Transverse colon (tissue), 4 donors: ENCODE data around the gene GRIFIN. TPM values are rescaled to one million over a fixed set of nuclear protein-coding genes. Genes with fewer than 3 reads are reported as not detected.

Experiments used
- DNase-seq: peaks from one replicate; pipeline ENCODE4 v3.0.0-alpha.2; 2019
- H3K27ac ChIP-seq, 4 donors: fragments of 200-600 bp; sonication (generic); 2 replicates each; pipeline ENCODE4 v1.5.1; 2016 to 2018; ENCODE audit warnings: inconsistent platforms in 4 of 4
- H3K27me3 ChIP-seq: fragments of 200-600 bp; sonication (generic); 2 replicates; pipeline ENCODE4 v1.5.1; 2017; ENCODE audit warnings: inconsistent platforms
- H3K36me3 ChIP-seq, 4 donors: fragments of 200-600 bp; sonication (generic); 2 replicates each; pipeline ENCODE4 v1.5.1; 2017 to 2019; ENCODE audit warnings: inconsistent platforms in 4 of 4
- H3K4me1 ChIP-seq, 4 donors: fragments of 200-600 bp; sonication (generic); 2 replicates each; pipeline ENCODE4 v1.5.1; 2017 to 2020; ENCODE audit warnings: inconsistent platforms in 4 of 4
- H3K4me3 ChIP-seq, 4 donors: fragments of 200-600 bp; sonication (generic); 1 replicate in 1 of 4; 2 replicates in 3 of 4; pipeline versions ENCODE4 v1.5.1 to v1.6.1; 2017 to 2019; ENCODE audit warnings: inconsistent platforms in 4 of 4
- H3K9me3 ChIP-seq, 2 donors: fragments of 200-600 bp; sonication (generic); 2 replicates each; pipeline ENCODE4 v1.5.1; 2017 to 2019; ENCODE audit warnings: inconsistent platforms in 2 of 2
- EP300 ChIP-seq: sonication (generic); formaldehyde crosslinking; IDR thresholded peaks from one replicate; pipeline ENCODE4 v1.6.1; 2017; ENCODE audit warnings: antibody characterized with exemption, low read depth
- POLR2A ChIP-seq: fragments of 450-650 bp; IDR thresholded peaks from one replicate; pipeline ENCODE4 v1.6.1; 2016; ENCODE audit warnings: antibody characterized with exemption, mild to moderate bottlenecking, moderate library complexity
- POLR2AphosphoS5 ChIP-seq, 3 donors: sonication (generic); formaldehyde crosslinking; IDR thresholded peaks; one replicate each; pipeline ENCODE4 v1.6.1; 2016; ENCODE audit warnings: antibody characterized with exemption in 3 of 3
- WGBS, 2 donors: methylation state at CpG; one replicate each; pipeline ENCODE4 v1.1.5; 2018; ENCODE audit warnings: low coverage in 1 of 2; 5-methylcytosine and 5-hydroxymethylcytosine counted together
- in situ Hi-C, 4 donors: fragments of 200-750 bp; cut with MboI; loops; one replicate each; pipeline versions ENCODE4 v1.15.0 to v1.15.1; 2017; ENCODE audit warnings: low sequenced_read_pairs in 3 of 4, low pct_ligation_motif_present in 1 of 4, low pct_unique_long_range_greater_than_20kb in 1 of 4
- intact Hi-C: fragments of 100-400 bp; cut with DNase I; formaldehyde crosslinking; loops from one replicate; pipeline ENCODE4 v1.15.1; 2023; ENCODE audit warnings: low total_unique reads
- total RNA-seq, 4 donors: library from RNA; depleted of rRNA; stranded (reverse); fragments of >200 nt; gene quantifications; one replicate each; pipeline ENCODE4 v1.1.0, GENCODE V29; 2016
- TF ChIP-seq, protein P1 (sequence below), 5 experiments: fragments of 200-600 bp in 3 of 5; fragments of 450-650 bp in 2 of 5; sonication (generic) in 3 of 5; IDR thresholded peaks; 1 replicate in 2 of 5; 2 replicates in 3 of 5; pipeline ENCODE4 v1.5.1; 2016 to 2017; ENCODE audit warnings: antibody characterized with exemption in 5 of 5, inconsistent platforms in 3 of 5, mild to moderate bottlenecking in 2 of 5, moderate library complexity in 1 of 5

The GRIFIN gene
- total RNA-seq, 4 donors from 2014 or later, result not detected

DNA sequence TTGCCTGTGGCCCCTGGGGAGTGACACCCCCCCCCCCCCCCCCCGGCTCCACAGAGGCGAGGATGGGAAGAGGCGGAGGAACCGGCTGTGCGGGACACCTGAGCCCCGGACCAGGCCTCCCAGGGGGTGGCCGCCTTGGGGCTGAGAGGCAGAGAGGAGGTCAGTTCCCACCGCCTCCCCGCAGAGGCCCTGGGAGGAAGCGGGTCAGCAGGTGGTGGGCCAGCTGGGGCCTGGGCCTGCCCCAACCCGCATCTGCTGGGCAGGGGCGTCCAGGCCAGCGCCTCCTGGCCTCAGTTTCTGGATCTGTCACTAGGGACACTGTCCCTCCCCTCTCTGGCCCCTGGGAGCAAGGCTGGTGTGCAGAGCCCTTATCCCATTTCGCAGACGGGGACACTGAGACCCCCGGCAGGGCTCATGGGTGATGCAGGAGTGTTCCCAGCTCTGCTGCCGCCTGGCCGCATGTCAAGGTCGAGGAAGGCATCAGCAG, 28.7 kb upstream of the GRIFIN start:
- intact Hi-C loops (no loop called here), in situ Hi-C loops (no loop called here)
- WGBS, 2 donors, result 88% methylated on average over 17 of the region's 19 CpGs; no CpG with 5 or more reads in 1 of the 2 donors
- Histone ChIP-seq H3K36me3 (no peaks in the 10 kb centered on the region), H3K27ac (no peak overlapping the region), H3K4me3 (no peak overlapping the region), H3K4me1 (peaks cover 0 to 14% (median 2%) of the 10 kb centered on the region in 4 donors), H3K9me3 (no peaks in the 10 kb centered on the region), H3K27me3 (no peaks in the 10 kb centered on the region)
- TF ChIP-seq POLR2A, result no peak
- DNase-seq, result no peak

DNA sequence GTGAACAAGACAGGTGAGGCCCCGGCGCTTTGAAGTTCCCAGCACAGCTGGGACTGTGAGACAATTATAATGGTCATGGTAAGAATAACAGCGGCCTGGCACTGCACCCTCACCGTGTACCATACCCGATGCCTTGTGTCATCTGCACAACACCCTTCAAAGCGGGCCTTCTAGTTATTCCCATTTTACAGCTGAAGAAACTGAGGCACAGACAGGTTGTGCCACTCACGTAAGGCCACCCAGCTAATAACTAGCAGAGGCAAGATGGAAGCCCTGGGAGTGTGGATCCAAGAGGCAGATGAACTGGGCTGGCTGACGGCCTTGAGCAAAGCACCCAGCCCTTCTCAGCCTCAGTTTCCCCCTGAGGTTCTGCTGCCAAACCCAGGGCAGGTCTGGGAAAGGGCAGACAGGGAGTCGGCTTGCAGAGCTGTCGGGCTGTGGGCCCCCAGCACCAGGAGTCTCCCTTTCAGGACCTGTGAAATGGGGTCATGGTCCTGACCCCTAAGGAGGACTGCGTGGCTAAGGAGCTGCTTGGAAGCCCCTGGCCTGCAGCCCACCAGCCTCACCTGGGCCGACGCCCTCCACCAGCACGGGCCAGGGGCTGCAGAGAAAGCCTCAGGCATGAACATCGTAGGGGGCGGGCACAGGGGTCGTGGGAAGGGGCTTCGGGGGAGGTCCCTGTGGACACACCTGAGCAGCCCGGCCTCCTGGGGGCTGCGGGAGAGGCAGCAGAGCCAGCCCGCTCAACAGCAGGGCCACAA, 28.1 kb upstream of the GRIFIN start:
- Histone ChIP-seq H3K27me3 (no peaks in the 10 kb centered on the region), H3K36me3 (no peaks in the 10 kb centered on the region), H3K9me3 (no peaks in the 10 kb centered on the region), H3K4me1 (peaks cover 0 to 10% (median under 1%) of the 10 kb centered on the region in 4 donors), H3K27ac (no peak overlapping the region), H3K4me3 (no peak overlapping the region)
- intact Hi-C loops, result no loop called here
- no peak for DNase-seq
- in situ Hi-C loops, result no loop called here
- 84% methylated on average over 21 of the region's 21 CpGs; no CpG with 5 or more reads in 1 of the 2 donors for WGBS, 2 donors
- TF ChIP-seq EP300 (no peak), POLR2A (no peak), POLR2AphosphoS5 (IDR thresholded peaks at IDR 0.05) (no peak)
- TF ChIP-seq, protein P1, sequence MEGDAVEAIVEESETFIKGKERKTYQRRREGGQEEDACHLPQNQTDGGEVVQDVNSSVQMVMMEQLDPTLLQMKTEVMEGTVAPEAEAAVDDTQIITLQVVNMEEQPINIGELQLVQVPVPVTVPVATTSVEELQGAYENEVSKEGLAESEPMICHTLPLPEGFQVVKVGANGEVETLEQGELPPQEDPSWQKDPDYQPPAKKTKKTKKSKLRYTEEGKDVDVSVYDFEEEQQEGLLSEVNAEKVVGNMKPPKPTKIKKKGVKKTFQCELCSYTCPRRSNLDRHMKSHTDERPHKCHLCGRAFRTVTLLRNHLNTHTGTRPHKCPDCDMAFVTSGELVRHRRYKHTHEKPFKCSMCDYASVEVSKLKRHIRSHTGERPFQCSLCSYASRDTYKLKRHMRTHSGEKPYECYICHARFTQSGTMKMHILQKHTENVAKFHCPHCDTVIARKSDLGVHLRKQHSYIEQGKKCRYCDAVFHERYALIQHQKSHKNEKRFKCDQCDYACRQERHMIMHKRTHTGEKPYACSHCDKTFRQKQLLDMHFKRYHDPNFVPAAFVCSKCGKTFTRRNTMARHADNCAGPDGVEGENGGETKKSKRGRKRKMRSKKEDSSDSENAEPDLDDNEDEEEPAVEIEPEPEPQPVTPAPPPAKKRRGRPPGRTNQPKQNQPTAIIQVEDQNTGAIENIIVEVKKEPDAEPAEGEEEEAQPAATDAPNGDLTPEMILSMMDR (IDR thresholded peaks at IDR 0.05), result no peak

DNA sequence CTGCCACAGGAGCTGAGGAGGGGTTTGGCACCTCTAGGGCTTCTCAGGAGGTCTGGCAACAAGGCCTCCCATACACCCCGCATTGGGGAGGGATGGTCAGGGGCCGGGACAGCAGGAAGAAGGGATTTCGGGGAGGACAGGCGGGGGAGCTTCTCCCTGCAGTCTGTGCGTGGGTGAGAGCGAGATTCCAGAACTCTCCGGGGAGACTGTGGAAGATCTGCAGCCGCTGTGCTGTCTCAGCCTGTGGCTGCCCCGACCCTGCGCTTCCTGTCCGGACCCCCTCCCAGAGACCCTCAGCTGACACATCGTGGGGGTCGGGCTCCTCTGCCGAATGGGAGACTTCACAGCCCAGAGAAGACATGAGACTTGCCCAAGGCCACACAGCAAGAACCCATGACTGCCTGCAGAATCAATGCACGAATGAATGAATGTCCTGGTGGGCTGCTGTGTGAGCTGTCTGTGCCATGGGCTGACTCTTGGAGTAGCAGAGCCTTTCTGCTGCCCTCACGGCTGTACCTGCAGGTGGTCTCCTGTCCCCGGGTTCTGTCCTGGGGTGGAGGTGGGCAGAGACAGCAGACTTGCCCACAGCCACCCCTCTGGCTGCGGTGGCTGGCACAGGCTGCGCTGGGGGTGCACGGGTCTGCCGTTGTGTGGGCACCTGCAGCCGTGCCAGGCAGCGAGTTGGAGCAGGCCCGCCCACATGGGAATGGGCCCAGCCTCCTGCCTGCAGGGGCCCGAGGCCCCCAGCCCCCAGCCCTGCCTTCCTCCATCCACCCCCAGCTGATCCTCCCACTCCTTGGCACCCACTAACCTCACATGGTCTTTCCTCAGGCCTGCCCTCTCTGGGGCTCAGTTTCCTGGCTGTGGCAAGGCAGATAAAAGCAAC, 27.1 kb upstream of the GRIFIN start:
- Histone ChIP-seq H3K27me3 (peaks cover 4% of the 10 kb centered on the region), H3K27ac (no peak overlapping the region), H3K4me3 (no peak overlapping the region), H3K9me3 (no peaks in the 10 kb centered on the region), H3K36me3 (no peaks in the 10 kb centered on the region), H3K4me1 (peaks cover 0 to 7% (median 0%) of the 10 kb centered on the region in 4 donors)
- in situ Hi-C loops (no loop called here), intact Hi-C loops (no loop called here)
- DNase-seq, result no peak
- TF ChIP-seq POLR2A (no peak), EP300 (no peak), POLR2AphosphoS5 (IDR thresholded peaks at IDR 0.05) (no peak)
- TF ChIP-seq, protein P1 (IDR thresholded peaks at IDR 0.05), result no peak
- 69% methylated on average over 21 of the region's 25 CpGs; no CpG with 5 or more reads in 1 of the 2 donors for WGBS, 2 donors

DNA sequence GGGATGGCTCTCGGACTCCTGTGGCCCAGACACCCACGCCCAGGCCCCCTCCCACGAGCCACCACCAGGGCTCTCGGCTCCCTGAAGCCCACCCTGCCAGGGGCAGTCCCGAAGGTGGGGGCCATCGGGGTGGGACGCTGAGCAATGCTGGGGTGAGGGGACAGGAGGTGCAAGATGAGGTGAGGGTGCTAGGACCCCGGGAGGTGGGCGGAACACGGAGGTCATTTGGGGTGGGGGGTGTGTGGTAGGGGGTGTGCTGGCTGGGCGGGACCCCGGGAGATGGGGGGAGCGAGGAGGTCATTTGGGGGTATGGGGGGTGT, 26.4 kb upstream of the GRIFIN start:
- H3K27ac ChIP-seq, result no peak overlapping the region
- no peak for DNase-seq
- peaks cover 11% of the 10 kb centered on the region for H3K27me3 ChIP-seq
- TF ChIP-seq POLR2A (no peak), EP300 (no peak), POLR2AphosphoS5 (IDR thresholded peaks at IDR 0.05) (no peak)
- TF ChIP-seq, protein P1 (IDR thresholded peaks at IDR 0.05), result no peak
- WGBS, 2 donors, result 95% methylated on average over 8 of the region's 13 CpGs; no CpG with 5 or more reads in 1 of the 2 donors
- H3K4me3 ChIP-seq, result no peak overlapping the region
- no peaks in the 10 kb centered on the region for H3K4me1 ChIP-seq
- H3K9me3 ChIP-seq, result no peaks in the 10 kb centered on the region
- intact Hi-C loops (no loop called here), in situ Hi-C loops (no loop called here)
- no peaks in the 10 kb centered on the region for H3K36me3 ChIP-seq
